Measurements from ENCODE around the gene MAP6.

Gene MAP6

DNA sequence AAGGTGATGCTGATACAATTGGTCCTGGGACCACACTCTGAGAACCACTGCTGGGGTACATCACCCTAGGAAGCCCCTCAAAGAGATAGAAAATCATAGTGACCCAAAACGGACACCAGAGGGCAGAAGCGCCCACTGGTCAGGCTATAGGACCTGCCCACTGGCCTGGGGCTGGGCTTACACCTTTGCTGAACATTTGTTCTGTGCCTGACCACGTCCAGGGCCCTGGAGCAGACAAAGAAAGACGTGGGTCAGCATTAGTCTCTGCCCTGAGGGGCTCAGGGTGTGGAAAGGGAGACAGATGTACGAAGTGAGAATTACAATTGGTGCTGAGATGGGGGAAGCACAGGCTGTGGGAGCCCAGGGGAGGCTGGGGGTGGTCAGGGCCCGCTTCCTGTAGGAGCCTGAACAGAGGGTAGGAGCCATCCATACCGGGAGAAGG, 121.2 kb downstream of the MAP6 start:
- DNase-seq = peak; percentile 90

DNA sequence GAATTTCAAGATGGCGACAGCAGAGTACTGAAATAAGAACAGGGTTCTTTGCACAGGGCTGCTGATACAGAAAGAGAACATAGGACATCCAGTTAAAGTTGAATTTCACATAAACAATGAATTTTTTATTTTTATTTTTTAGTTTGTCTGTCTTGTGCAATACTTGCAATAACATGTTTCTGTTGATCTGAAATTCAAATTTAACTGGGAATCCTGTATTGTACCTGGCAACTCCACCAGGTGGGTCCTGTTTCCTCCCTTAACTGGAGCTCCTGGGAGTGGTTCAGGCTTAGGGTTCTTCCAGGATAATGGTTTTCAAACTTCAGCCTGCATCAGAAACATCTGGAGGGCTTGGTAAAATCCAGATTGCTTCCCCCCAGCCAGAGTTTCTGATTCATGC, 121.7 kb downstream of the MAP6 start:
- no peak for DNase-seq

DNA sequence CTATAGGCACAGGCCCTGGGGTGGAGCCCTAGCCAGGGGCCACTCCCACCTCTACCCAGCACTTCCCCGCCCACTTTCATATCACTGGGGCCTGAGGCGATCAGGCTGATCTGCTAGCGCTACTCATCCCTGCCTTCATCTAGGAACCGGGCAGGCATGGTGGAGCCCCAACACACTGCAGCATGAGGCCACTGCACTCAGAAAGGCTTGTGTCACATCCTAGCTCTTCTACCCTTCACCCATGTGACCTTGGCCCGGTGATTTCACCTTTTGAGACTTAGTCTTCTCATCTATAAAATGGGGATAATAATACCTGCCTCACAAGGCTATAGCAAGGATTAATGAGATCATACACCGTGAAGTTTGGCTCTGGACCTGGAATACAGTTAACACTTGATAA, 125.0 kb downstream of the MAP6 start:
- no peak for DNase-seq

DNA sequence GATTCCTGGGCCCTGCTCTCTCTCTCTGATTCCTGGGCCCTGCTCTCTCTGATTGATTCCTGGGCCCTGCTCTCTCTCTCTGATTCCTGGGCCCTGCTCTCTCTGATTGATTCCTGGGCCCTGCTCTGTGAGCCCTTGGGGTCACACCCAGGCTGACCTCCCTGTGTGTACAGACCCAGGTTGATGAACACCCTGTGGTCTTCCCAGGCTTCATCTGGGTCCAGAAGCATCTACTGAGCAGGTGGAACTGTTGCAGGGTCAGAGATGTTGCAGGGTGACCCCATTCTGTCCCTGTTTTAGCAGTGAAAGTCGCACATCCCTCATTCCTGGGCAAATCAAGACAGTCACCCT, 126.8 kb downstream of the MAP6 start:
- DNase-seq = no peak

DNA sequence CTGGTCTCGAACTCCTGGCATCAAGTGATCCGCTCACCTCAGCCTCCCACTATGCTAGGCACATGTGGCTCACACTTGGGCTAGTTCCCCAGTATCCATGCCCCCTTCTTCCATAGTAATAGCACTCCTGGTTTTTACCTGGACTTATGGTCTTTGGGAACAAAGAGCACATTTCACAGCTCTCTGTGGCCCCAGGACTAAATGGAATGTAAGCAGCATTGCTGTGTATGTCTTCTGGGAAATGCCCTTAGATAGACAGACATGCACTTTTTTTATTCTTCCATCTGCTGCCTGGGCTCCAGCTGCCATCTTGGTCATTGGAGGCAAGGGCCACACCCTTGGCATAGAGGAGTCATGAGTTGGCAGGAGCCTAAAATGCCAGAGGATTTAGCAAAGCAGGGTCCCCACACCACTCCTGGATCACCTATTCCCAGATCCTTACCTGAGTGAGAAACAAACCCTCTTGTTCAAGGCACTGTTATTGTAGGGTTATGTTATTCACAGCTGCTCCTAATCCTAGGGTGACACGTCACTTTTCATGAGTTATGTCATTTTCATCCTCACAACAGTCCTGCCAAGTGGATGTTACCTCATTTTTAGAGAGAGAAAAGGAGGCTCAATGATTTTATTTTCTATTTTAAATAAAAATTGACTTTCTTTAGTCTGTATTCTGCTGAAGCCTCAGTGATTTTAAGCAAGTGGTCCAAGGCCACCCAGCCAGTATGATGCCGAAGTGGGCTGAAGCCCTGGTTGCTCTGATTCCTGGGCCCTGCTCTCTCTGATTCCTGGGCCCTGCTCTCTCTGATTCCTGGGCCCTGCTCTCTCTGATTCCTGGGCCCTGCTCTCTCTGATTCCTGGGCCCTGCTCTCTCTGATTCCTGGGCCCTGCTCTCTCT, 127.4 kb downstream of the MAP6 start:
- DNase-seq = no peak

DNA sequence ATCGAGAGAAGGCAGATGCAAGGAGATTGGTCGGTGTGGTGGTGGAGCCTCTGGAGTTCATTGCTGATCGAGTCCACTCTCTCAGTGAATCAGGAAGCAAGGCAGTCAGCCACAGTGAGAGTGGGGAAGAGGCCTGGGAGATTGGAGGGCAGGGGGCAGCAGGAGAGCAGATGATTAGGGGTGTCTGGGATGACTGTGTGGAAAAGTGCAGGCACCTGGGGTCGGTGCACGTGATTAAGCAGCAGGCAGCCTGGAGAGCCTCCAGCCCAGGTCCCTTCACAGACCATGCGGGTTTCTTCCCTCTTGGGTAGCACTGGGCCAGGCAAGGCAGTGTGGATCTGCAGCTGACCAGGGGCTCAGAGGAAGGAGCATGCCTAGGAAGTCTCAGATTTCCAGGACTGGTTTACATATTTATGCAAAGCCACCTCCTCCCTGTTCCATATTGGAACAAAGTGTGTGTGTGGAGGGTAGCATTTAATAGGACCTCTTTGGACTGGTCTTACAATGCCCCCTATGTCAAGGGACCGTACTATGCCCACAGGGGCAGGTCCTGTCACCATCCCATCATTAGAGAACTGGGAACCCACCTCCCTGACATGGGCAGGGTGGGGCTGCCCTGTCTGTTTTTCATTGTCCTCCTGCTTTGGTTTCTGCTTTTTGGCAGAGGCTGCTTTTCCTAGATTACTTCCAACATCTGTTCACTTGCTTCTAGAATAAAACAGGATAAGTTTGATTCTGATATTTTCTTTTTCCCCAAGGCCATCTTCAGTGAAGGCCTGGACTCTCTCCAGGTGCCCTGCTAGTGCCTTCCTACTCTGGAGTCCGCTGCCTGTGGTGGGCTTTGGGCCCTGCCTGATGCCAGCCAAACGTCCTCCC, 129.1 kb downstream of the MAP6 start:
- DNase-seq = no peak

DNA sequence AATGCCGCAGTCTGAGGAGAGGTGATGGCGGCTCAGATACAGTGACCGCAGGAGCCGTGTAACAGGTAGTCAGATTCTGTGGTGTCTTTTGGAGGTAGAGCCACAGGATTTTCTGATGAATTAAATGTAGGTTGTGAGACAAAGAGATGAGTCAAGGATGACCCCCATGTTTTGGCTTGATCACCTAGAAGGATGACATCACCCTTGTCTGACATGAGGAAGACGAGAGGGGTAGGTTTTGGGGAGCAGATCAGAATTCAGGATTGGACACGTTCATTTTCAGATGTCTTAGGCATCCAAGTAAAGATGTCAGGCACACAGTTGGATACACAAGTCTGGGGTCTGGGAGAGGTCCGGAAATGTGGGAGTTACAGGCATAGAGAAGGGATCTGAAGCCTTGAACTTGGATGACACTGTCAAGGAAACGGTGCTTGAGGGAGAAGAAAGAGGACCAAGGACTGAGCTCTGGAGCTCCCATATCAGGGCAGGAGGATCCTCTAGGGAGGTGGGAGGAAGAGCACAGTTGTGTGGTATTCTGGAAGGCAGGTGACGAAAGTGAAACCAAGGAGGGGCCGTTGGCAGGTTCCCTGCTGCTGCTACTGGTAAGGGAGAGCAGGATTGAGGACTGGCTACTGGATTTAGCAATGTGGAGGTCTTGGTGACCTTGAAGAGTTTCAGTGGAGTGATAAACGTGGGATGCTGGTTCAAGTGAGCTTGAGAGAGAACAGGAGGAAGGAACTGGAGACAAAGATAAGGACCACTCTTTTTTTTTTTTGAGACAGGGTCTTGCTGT, 130.5 kb downstream of the MAP6 start:
- DNase-seq = no peak

DNA sequence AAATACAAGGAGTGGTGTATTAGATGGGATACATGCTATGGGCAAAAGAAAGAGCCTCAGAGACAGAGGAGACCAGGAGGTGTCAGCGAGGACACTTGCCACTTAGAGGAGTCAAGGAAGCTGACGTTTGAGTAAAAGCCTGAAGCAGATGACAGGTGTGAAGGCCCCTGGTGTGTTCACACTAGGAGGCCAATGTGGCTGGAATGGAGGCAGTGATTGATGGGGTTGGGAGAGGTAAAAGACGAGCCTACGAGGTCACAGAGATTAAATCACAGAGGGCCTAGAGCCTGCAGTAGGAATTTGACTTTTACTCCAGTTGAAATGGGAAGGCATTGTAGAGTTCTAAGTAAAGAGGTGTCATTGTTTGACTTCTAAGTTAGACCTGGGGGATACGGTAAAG, 131.1 kb downstream of the MAP6 start:
- DNase-seq = no peak

All from islet precursor cell (in vitro differentiated cells).